Measurements from ENCODE around the gene ALG14.

GRCh38 chr1:94951046-94951445, 121.7 kb downstream of the ALG14 start:
- TF ChIP-seq CTCF (IDR thresholded peaks at IDR 0.05) (no peak), POLR2A (IDR thresholded peaks at IDR 0.05) (no peak)

Data from esophagus squamous epithelium (tissue), 4 donors.